Astrocyte (in vitro differentiated cells and primary cell): ENCODE results near the gene NRDC. TPM values are rescaled to one million over a fixed set of nuclear protein-coding genes. Genes with fewer than 3 reads are reported as not detected.
"Not testable (repeated sequence)": the region's sequence is repeated elsewhere in the genome, so short reads cannot be mapped to it uniquely, and the experiment has no call there.

Experiments used
- DNase-seq: peaks from one replicate; pipeline ENCODE4 v3.0.0-alpha.2; 2010; ENCODE audit warnings: low read depth
- FAIRE-seq: peaks from 2 replicates; lab custom pipeline; 2011; peaks lifted over from hg19 to GRCh38; lab: Jason Lieb, UNC
- H2AFZ ChIP-seq: 2 replicates; pipeline ENCODE4 v1.6.0; 2012; ENCODE audit warnings: low read depth, low read length, inconsistent platforms
- H3K27ac ChIP-seq: 2 replicates; pipeline ENCODE4 v1.5.1; 2011; ENCODE audit warnings: low read depth, low read length, inconsistent platforms
- H3K27me3 ChIP-seq: 2 replicates; pipeline ENCODE4 v1.6.0; 2011; ENCODE audit warnings: low read length, inconsistent platforms; ENCODE audit not compliant: insufficient read depth
- H3K36me3 ChIP-seq: 2 replicates; pipeline ENCODE4 v1.5.1; 2011; ENCODE audit warnings: low read length, inconsistent platforms; ENCODE audit not compliant: insufficient read depth
- H3K4me1 ChIP-seq: 2 replicates; pipeline ENCODE4 v1.5.1; 2011; ENCODE audit warnings: low read length, inconsistent platforms; ENCODE audit not compliant: insufficient read depth
- H3K4me2 ChIP-seq: 2 replicates; pipeline ENCODE4 v1.6.0; 2012; ENCODE audit warnings: low read length, inconsistent platforms
- H3K4me3 ChIP-seq: 2 replicates; pipeline ENCODE4 v1.5.1; 2011; ENCODE audit warnings: low read depth, mild to moderate bottlenecking, low read length, inconsistent platforms; ENCODE audit not compliant: insufficient read depth
- H3K79me2 ChIP-seq: 2 replicates; pipeline ENCODE4 v1.6.0; 2012; ENCODE audit warnings: mild to moderate bottlenecking, low read length, inconsistent platforms; ENCODE audit not compliant: insufficient read depth
- H3K9ac ChIP-seq: 2 replicates; pipeline ENCODE4 v1.6.0; 2012; ENCODE audit warnings: mild to moderate bottlenecking, low read length, inconsistent platforms
- H3K9me3 ChIP-seq: 2 replicates; pipeline ENCODE4 v1.5.1; 2012; ENCODE audit warnings: low read depth, mild to moderate bottlenecking, low read length, inconsistent platforms; ENCODE audit not compliant: insufficient read depth
- H4K20me1 ChIP-seq: 2 replicates; pipeline ENCODE4 v1.6.0; 2012; ENCODE audit warnings: low read length, inconsistent platforms; ENCODE audit not compliant: insufficient read depth
- H3K27ac Mint-ChIP-seq: one replicate; pipeline ENCODE4 v1.8.0; 2021; ENCODE audit warnings: mild to moderate bottlenecking, mixed read lengths; ENCODE audit not compliant: unreplicated experiment
- H3K27me3 Mint-ChIP-seq: one replicate; pipeline ENCODE4 v1.8.0; 2021; ENCODE audit warnings: low read depth, mixed read lengths; ENCODE audit not compliant: unreplicated experiment
- H3K36me3 Mint-ChIP-seq: one replicate; pipeline ENCODE4 v1.8.0; 2021; ENCODE audit warnings: low read depth, mixed read lengths; ENCODE audit not compliant: unreplicated experiment
- H3K4me1 Mint-ChIP-seq: one replicate; pipeline ENCODE4 v1.8.0; 2021; ENCODE audit warnings: low read depth, mixed read lengths; ENCODE audit not compliant: unreplicated experiment
- H3K4me3 Mint-ChIP-seq: one replicate; pipeline ENCODE4 v1.8.0; 2021; ENCODE audit warnings: mild to moderate bottlenecking, moderate library complexity, mixed read lengths; ENCODE audit not compliant: unreplicated experiment
- H3K9me3 Mint-ChIP-seq: one replicate; pipeline ENCODE4 v1.8.0; 2021; ENCODE audit warnings: mild to moderate bottlenecking, mixed read lengths; ENCODE audit not compliant: unreplicated experiment
- CTCF ChIP-seq: IDR thresholded peaks from 2 replicates; pipeline ENCODE4 v1.5.1; 2011; ENCODE audit warnings: low read depth, mild to moderate bottlenecking, inconsistent platforms, low read length, moderate library complexity; ENCODE audit not compliant: insufficient read depth
- EZH2 ChIP-seq: IDR thresholded peaks from 2 replicates; pipeline ENCODE4 v1.6.1; 2012; ENCODE audit warnings: mild to moderate bottlenecking, low read length, inconsistent platforms; ENCODE audit not compliant: insufficient read depth
- total RNA-seq: library from RNA; stranded (reverse); gene quantifications from 2 replicates; pipeline ENCODE4 v1.2.1, GENCODE V29; 2021

Gene NRDC
- total RNA-seq, 1 donor from 2014 or later, result 170 TPM

- TF ChIP-seq EZH2, result no peak
- TF ChIP-seq CTCF, result no peak
- Histone ChIP-seq H3K79me2 (peaks cover 75% of the 10 kb centered on the region), H3K9me3 (no peaks in the 10 kb centered on the region), H3K9ac (no peak overlapping the region), H3K4me2 (peak overlapping the region; percentile 92), H3K4me1 (peaks cover 12% of the 10 kb centered on the region), H2AFZ (no peak overlapping the region), H3K36me3 (no peaks in the 10 kb centered on the region), H3K27ac (no peak overlapping the region), H4K20me1 (peaks cover 35% of the 10 kb centered on the region), H3K27me3 (no peaks in the 10 kb centered on the region), H3K4me3 (no peak overlapping the region)
- peak overlapping the region; percentile 59 for H3K27ac Mint-ChIP-seq
- no peak for DNase-seq
- no peaks in the 10 kb centered on the region for H3K9me3 Mint-ChIP-seq
- H3K4me3 Mint-ChIP-seq, result no peak overlapping the region
- peaks cover 12% of the 10 kb centered on the region for H3K4me1 Mint-ChIP-seq
- FAIRE-seq, result no peak
- no peaks in the 10 kb centered on the region for H3K36me3 Mint-ChIP-seq
- H3K27me3 Mint-ChIP-seq, result no peaks in the 10 kb centered on the region
Measured at GRCh38 chr1:51875836-51876235, 2.7 kb downstream of the NRDC start.

GRCh38 chr1:51875291-51875772 is 3.2 kb downstream of the NRDC start:
- no peak for DNase-seq
- no peak overlapping the region for H3K4me3 Mint-ChIP-seq
- peaks cover 38% of the 10 kb centered on the region for H4K20me1 ChIP-seq
- H3K27ac Mint-ChIP-seq, result peak overlapping the region; percentile 59
- H3K79me2 ChIP-seq, result peaks cover 80% of the 10 kb centered on the region
- H3K27ac ChIP-seq, result no peak overlapping the region
- no peaks in the 10 kb centered on the region for H3K27me3 ChIP-seq
- H3K4me2 ChIP-seq, result peak overlapping the region; percentile 49
- H3K9me3 ChIP-seq, result no peaks in the 10 kb centered on the region
- no peak overlapping the region for H3K4me3 ChIP-seq
- peaks cover 12% of the 10 kb centered on the region for H3K4me1 Mint-ChIP-seq
- H2AFZ ChIP-seq, result no peak overlapping the region
- no peak for FAIRE-seq
- H3K27me3 Mint-ChIP-seq, result no peaks in the 10 kb centered on the region
- no peaks in the 10 kb centered on the region for H3K36me3 Mint-ChIP-seq
- H3K4me1 ChIP-seq, result peaks cover 12% of the 10 kb centered on the region
- no peak overlapping the region for H3K9ac ChIP-seq
- no peaks in the 10 kb centered on the region for H3K36me3 ChIP-seq
- H3K9me3 Mint-ChIP-seq, result no peaks in the 10 kb centered on the region
- TF ChIP-seq EZH2 (no peak), CTCF (no peak)

- DNase-seq, H3K4me3 ChIP-seq, H3K36me3 ChIP-seq, H3K9me3 ChIP-seq, H3K27me3 Mint-ChIP-seq, H3K9me3 Mint-ChIP-seq, H2AFZ ChIP-seq, FAIRE-seq, H3K4me3 Mint-ChIP-seq, H3K4me1 ChIP-seq, H3K27ac Mint-ChIP-seq, H3K27me3 ChIP-seq, H3K9ac ChIP-seq, H3K36me3 Mint-ChIP-seq, H3K4me2 ChIP-seq, H3K27ac ChIP-seq: not testable (repeated sequence)
- Histone ChIP-seq H4K20me1 (peaks cover 53% of the 10 kb centered on the region), H3K79me2 (peaks cover 98% of the 10 kb centered on the region)
- H3K4me1 Mint-ChIP-seq, result peaks cover 12% of the 10 kb centered on the region
Measured at GRCh38 chr1:51873270-51873669, 5.3 kb downstream of the NRDC start.
